CD8-positive, alpha-beta memory T cell (primary cell): ENCODE results near the gene BORCS8. TPM values are rescaled to one million over a fixed set of nuclear protein-coding genes. Genes with fewer than 3 reads are reported as not detected.

Experiments used
- CTCF ChIA-PET: fragments of 350-600 bp; sonication (Branson Sonifier 250); formaldehyde crosslinking; loops from one replicate; lab custom pipeline; 2021; ENCODE audit warnings: antibody characterized with exemption; lab: Charles Lee
- POLR2A ChIA-PET: fragments of 350-600 bp; sonication (Branson Sonifier 250); formaldehyde crosslinking; loops from one replicate; lab custom pipeline; 2021; ENCODE audit warnings: antibody characterized with exemption; lab: Charles Lee
- DNase-seq, 5 donors: peaks; one replicate each; pipeline versions ENCODE4 v3.0.0 to v3.0.0-alpha.2; 2020 to 2022; ENCODE audit warnings: mixed read lengths in 1 of 5
- H3K27ac ChIP-seq: one replicate; pipeline ENCODE4 v1.7.0; 2013; ENCODE audit warnings: low read depth, mild to moderate bottlenecking, low read length, moderate library complexity
- H3K27me3 ChIP-seq: 2 replicates; pipeline ENCODE4 v1.7.0; 2013; ENCODE audit warnings: low read length, mild to moderate bottlenecking; ENCODE audit not compliant: insufficient read depth, poor library complexity, severe bottlenecking
- H3K36me3 ChIP-seq: 2 replicates; pipeline ENCODE4 v1.7.0; 2013; ENCODE audit warnings: mild to moderate bottlenecking, low read length, moderate library complexity; ENCODE audit not compliant: insufficient read depth
- H3K4me1 ChIP-seq: 2 replicates; pipeline ENCODE4 v1.7.0; 2013; ENCODE audit warnings: mild to moderate bottlenecking, low read length, moderate library complexity; ENCODE audit not compliant: insufficient read depth
- H3K4me3 ChIP-seq: 2 replicates; pipeline ENCODE4 v1.7.0; 2013; ENCODE audit warnings: mild to moderate bottlenecking, low read length
- H3K9me3 ChIP-seq: 2 replicates; pipeline ENCODE4 v1.7.0; 2013; ENCODE audit warnings: mild to moderate bottlenecking, low read length
- H3K27ac Mint-ChIP-seq, 8 donors: one replicate each; pipeline ENCODE4 v1.8.0; 2020 to 2021; ENCODE audit warnings: mixed read lengths in 8 of 8, mild to moderate bottlenecking in 6 of 8, inconsistent platforms in 3 of 8, moderate library complexity in 3 of 8
- H3K27me3 Mint-ChIP-seq, 2 donors: one replicate each; pipeline ENCODE4 v1.8.0; 2020 to 2021; ENCODE audit warnings: mixed read lengths in 2 of 2, mild to moderate bottlenecking in 1 of 2, moderate library complexity in 1 of 2
- H3K36me3 Mint-ChIP-seq, 3 donors: one replicate each; pipeline ENCODE4 v1.8.0; 2020 to 2021; ENCODE audit warnings: mixed read lengths in 3 of 3, inconsistent platforms in 1 of 3, mild to moderate bottlenecking in 1 of 3
- H3K4me1 Mint-ChIP-seq, 3 donors: one replicate each; pipeline ENCODE4 v1.8.0; 2020 to 2021; ENCODE audit warnings: mixed read lengths in 3 of 3, inconsistent platforms in 1 of 3, mild to moderate bottlenecking in 1 of 3
- H3K4me3 Mint-ChIP-seq, 7 donors: one replicate each; pipeline ENCODE4 v1.8.0; 2020 to 2021; ENCODE audit warnings: mixed read lengths in 7 of 7, mild to moderate bottlenecking in 6 of 7, moderate library complexity in 4 of 7, inconsistent platforms in 2 of 7
- H3K9me3 Mint-ChIP-seq, 5 donors: one replicate each; pipeline ENCODE4 v1.8.0; 2020 to 2022; ENCODE audit warnings: mixed read lengths in 5 of 5, mild to moderate bottlenecking in 3 of 5, moderate library complexity in 2 of 5, inconsistent platforms in 1 of 5
- polyA plus RNA-seq: library from polyadenylated mRNA; unstranded; fragments of 300-500 nt; fragmentation: Illumina TruSeq; gene quantifications from one replicate; pipeline ENCODE4 v1.2.3, GENCODE V29; 2021
- total RNA-seq, 2 experiments: library from RNA; stranded (reverse); gene quantifications; one replicate each; pipeline ENCODE4 v1.2.3, GENCODE V29; 2021

BORCS8 gene
- total and polyA plus RNA-seq, 3 experiments from 2014 or later: 18.7 to 40.1 (median 37.3) TPM

DNA sequence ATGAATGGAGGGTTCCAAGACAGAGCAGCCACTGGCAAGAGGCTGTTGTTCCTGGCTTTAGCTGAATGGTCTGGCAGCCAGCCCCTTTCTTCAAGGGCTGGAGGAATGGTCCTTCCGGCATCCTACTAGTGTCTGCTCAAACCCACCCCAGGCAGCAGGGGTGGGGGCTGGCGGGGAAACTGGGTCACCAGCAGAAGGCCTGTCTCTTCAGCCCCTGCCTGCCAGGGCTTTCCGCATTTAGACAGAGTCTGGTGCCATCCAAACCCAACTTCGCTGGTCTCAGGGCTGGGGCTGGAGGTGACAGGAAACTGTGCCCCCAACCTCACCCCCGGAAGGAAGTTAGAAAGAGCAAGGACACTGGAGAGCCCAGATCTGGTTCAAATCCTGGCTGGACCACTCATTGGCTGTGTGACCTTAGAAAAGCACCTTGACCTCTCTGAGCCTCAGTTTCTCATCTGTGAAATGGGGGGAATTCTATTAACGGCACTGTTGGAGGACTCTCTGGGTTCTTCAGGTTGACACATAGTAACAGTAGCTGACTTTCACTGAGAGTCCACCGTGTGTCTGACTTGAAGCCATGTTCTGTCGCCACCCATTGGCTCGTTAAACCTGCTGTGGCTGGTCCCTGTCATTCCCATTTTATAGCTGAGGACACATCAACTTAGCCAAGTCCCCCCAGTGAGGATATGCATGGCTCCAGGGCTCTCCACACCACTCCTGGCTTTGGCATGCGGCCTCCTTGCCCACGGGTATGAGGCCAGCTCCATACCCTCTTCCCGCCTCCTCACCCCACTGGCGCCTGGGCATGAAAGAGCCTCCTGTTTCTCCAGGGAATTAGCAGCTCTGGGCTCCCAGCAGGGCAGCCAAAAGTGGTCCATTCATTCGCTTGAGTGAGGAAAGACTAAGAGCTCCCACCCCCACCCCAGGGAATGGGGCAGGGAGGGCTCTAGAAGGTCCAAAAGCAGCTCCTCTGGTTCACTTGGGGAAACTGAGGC, 13.8 kb upstream of the BORCS8 start:
- peaks cover 8 to 15% of the 10 kb centered on the region in 2 donors for H3K27me3 Mint-ChIP-seq
- no peak overlapping the region for H3K27ac ChIP-seq
- H3K36me3 ChIP-seq: peaks cover 5% of the 10 kb centered on the region
- peak overlapping the region in 2 of 7 donors; percentile 49 to 95 for H3K4me3 Mint-ChIP-seq
- H3K4me3 ChIP-seq: no peak overlapping the region
- peak overlapping the region in 1 of 8 donors; percentile 60 for H3K27ac Mint-ChIP-seq
- H3K9me3 ChIP-seq: no peaks in the 10 kb centered on the region
- peaks cover 28 to 35% (median 30%) of the 10 kb centered on the region in 3 donors for H3K4me1 Mint-ChIP-seq
- H3K9me3 Mint-ChIP-seq: no peaks in the 10 kb centered on the region
- ChIA-PET CTCF (interaction anchor here (0.7 to 0.8 kb wide), 2 partner anchors 20 to 31 kb away, joined by 3 read pairs; no protein-coding TSS in a partner anchor), POLR2A (no interaction called here)
- no peaks in the 10 kb centered on the region for H3K27me3 ChIP-seq
- DNase-seq: no peak
- H3K36me3 Mint-ChIP-seq: peaks cover 0 to 12% (median 0%) of the 10 kb centered on the region in 3 donors
- H3K4me1 ChIP-seq: peaks cover 27% of the 10 kb centered on the region

DNA sequence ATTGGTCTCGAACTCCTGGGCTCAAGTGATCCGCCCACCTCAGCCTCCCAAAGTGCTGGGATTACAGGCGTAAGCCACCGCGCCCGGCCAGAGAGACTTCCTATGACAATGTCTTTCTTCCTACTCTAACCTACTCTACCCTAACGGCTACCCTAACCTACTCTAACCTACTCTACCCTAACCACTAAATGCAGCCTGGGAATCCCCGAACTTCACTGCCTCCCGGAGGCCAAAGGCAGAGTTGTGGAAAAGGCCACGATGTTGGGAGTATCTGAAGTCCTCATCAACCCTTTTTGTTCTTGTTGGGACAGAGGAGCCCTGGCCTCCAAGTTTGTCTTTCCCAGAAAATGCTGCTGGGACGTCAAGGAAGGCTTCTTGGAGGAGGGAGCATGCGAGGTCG, 12.2 kb upstream of the BORCS8 start:
- peaks cover 28 to 35% (median 30%) of the 10 kb centered on the region in 3 donors for H3K4me1 Mint-ChIP-seq
- H3K36me3 Mint-ChIP-seq: peaks cover 0 to 18% (median 0%) of the 10 kb centered on the region in 3 donors
- H3K9me3 Mint-ChIP-seq: no peaks in the 10 kb centered on the region
- Histone ChIP-seq H3K4me1 (peaks cover 27% of the 10 kb centered on the region), H3K4me3 (no peak overlapping the region), H3K36me3 (peaks cover 5% of the 10 kb centered on the region), H3K27ac (no peak overlapping the region), H3K27me3 (no peaks in the 10 kb centered on the region), H3K9me3 (no peaks in the 10 kb centered on the region)
- no peak for DNase-seq
- ChIA-PET CTCF (interaction anchor here (1.0 to 1.2 kb wide), 2 partner anchors 11 to 21 kb away, joined by 3 read pairs; no protein-coding TSS in a partner anchor), POLR2A (interaction anchor here (0.7 to 3.9 kb wide), 2 partner anchors 12 to 572 kb away, joined by 4 to 36 read pairs; partner anchors contain the start of genes BORCS8 and RFXANK)
- peaks cover 4 to 7% of the 10 kb centered on the region in 2 donors for H3K27me3 Mint-ChIP-seq
- H3K27ac Mint-ChIP-seq: peak overlapping the region in 5 of 8 donors; percentile 29 to 93 (median 57)
- peak overlapping the region; percentile 56 to 98 (median 94) for H3K4me3 Mint-ChIP-seq

DNA sequence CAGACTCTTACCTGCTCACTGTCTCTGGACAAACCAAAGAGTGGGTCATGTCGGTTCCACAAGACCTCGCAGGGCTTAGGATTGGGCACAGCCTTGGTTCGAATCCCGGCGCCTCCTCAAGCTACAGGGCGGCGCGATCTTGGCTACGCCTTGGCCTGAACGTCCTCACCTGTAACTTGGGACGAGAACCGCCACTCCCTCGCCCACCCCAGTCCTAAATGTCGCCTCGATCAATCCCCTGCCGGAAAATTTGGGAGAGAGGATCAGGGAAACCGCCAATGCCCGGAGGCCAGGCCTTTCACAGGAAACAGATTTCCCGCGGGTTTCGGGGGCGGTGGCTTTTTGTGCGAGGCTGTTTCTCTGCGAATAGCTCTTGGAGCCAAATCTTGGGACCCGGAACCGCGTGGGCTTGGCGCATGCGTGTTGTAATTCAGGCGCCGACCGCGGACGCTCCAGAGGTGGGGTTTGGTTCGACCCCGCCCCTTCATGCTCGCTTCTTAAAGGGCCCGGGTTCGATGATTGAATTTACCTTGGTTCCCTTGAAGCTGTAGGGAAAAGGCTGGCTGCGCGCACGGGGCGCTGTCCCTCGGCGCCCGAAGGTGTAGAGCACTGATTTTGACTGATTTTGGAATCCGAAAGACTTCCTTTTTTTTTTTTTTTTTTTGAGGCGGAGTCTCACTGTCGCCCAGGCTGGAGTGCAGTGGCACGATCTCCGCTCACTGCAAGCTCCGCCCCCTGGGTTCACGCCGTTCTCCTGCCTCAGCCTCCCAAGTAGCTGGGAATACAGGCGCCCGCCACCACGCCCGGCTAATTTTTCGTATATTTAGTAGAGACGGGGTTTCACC, 11.3 kb upstream of the BORCS8 start, which contains the start of gene NR2C2AP:
Gene NR2C2AP, minus strand, starts transcription at position 403 of the 845 bp plus-strand sequence. Its CDS starts 354 bp downstream, at position 49.
- Mint-ChIP-seq H3K4me1 (peaks cover 28 to 35% (median 30%) of the 10 kb centered on the region in 3 donors), H3K4me3 (peak within 1 kb of the TSS; percentile 91 to 98 (median 94)), H3K36me3 (peaks cover 0 to 25% (median 2%) of the 10 kb centered on the region in 3 donors), H3K27me3 (peaks cover 4 to 5% of the 10 kb centered on the region in 2 donors), H3K27ac (peak within 1 kb of the TSS; percentile 88 to 97 (median 92)), H3K9me3 (no peaks in the 10 kb centered on the region)
- ChIA-PET CTCF (interaction anchor here (0.9 to 2.8 kb wide), 5 partner anchors 10 to 163 kb away, joined by 3 to 9 read pairs (median 3); no protein-coding TSS in a partner anchor), POLR2A (interaction anchor here (0.6 to 3.9 kb wide), 8 partner anchors 11 to 784 kb away, joined by 4 to 36 read pairs (median 5); partner anchors contain the start of genes BORCS8, GATAD2A, RFXANK and SLC25A42)
- Histone ChIP-seq H3K36me3 (peaks cover 14% of the 10 kb centered on the region), H3K9me3 (no peaks in the 10 kb centered on the region), H3K27ac (peak within 1 kb of the TSS; percentile 72), H3K4me1 (peaks cover 27% of the 10 kb centered on the region), H3K4me3 (peak within 1 kb of the TSS; percentile 75), H3K27me3 (no peaks in the 10 kb centered on the region)
- DNase-seq: peak; percentile 88 to 92 (median 88)

DNA sequence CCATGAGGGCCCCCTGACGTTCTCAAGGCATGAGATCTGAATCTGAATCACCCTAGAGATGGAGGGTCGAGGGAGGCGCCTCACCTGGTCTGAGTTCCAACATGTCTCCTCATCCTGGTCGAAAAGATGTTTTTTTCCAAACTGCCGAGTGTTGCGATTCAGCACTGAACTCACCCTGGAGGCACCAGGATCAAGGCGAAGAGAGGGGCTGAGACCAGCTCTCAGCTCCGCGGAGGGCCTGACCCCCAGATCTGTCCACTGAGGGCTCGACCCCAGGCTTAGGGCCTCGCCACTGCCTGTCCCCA, 10.7 kb upstream of the BORCS8 start:
- Histone ChIP-seq H3K4me1 (peaks cover 23% of the 10 kb centered on the region), H3K4me3 (peak overlapping the region; percentile 75), H3K36me3 (peaks cover 17% of the 10 kb centered on the region), H3K27ac (peak overlapping the region; percentile 72), H3K9me3 (no peaks in the 10 kb centered on the region), H3K27me3 (no peaks in the 10 kb centered on the region)
- H3K27ac Mint-ChIP-seq: peak overlapping the region; percentile 88 to 97 (median 92)
- peaks cover 0 to 30% (median 2%) of the 10 kb centered on the region in 3 donors for H3K36me3 Mint-ChIP-seq
- POLR2A ChIA-PET: interaction anchor here (0.6 to 3.9 kb wide), 3 partner anchors 10 to 203 kb away, joined by 4 to 36 read pairs (median 4); partner anchors contain the start of genes BORCS8, GATAD2A, RFXANK and SLC25A42
- CTCF ChIA-PET: interaction anchor here (0.9 to 2.8 kb wide), 4 partner anchors 9 to 164 kb away, joined by 3 to 9 read pairs (median 3); no protein-coding TSS in a partner anchor
- H3K4me3 Mint-ChIP-seq: peak overlapping the region; percentile 91 to 98 (median 94)
- no peaks in the 10 kb centered on the region for H3K9me3 Mint-ChIP-seq
- DNase-seq: no peak
- peaks cover 26 to 36% (median 27%) of the 10 kb centered on the region in 3 donors for H3K4me1 Mint-ChIP-seq
- H3K27me3 Mint-ChIP-seq: peaks cover 4 to 5% of the 10 kb centered on the region in 2 donors

DNA sequence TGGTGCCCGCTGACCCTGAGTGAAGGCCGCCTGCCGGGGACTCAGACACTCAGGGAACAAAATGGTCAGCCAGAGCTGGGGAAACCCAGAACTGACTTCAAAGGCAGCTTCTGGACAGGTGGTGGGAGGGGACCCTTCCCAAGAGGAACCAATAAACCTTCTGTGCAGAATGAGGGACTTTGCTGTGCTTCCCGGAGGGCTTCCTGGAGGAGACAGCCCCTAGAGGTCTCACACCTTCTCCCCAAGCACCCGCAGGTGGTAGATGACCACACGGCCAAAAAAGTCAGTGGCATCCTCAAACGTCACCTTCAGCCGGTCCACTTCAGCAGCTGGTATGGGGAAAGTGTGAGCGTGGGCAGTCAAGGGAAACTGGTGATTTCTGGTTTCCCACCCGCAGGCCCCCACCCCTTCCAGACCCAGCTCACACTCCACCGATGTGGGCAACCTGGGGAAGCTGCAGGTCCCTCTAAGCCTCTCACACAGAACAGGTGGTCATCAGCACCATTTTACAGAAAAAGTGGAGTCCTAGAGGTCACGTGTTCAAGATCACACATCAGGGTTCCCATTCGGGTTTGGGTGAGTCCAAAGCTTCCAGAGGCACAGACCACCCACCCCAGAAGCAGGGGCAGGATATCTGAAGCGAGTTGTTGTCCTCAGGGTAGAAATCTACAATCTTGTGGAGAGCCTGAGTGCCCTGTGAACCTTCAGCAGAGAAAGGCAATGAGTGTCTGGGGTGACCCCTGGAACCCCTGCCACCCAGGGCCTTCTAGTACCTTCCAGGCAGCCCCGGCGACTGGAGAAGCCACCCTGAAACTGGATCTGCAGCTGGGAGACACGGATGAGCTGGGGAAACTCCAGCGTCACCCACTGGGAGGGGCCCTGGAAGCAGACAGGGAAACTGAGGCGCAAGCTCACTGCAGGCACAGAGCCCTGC, 10.0 kb upstream of the BORCS8 start:
- Mint-ChIP-seq H3K27me3 (peaks cover 3 to 5% of the 10 kb centered on the region in 2 donors), H3K27ac (peak overlapping the region in 7 of 8 donors; percentile 88 to 94 (median 91)), H3K4me1 (peaks cover 19 to 29% (median 20%) of the 10 kb centered on the region in 3 donors), H3K4me3 (peak overlapping the region; percentile 91 to 98 (median 94)), H3K36me3 (peaks cover 0 to 37% (median 2%) of the 10 kb centered on the region in 3 donors), H3K9me3 (no peaks in the 10 kb centered on the region)
- ChIA-PET CTCF (interaction anchor here (1.4 to 2.8 kb wide), 4 partner anchors 9 to 119 kb away, joined by 3 to 9 read pairs (median 4); partner anchors contain the start of genes BORCS8 and RFXANK), POLR2A (interaction anchor here (3.9 kb wide), 1 partner anchor 9 kb away, joined by 36 read pairs; the partner anchor contains the start of genes BORCS8 and RFXANK)
- Histone ChIP-seq H3K4me1 (peaks cover 16% of the 10 kb centered on the region), H3K27ac (peak overlapping the region; percentile 72), H3K36me3 (peaks cover 21% of the 10 kb centered on the region), H3K9me3 (no peaks in the 10 kb centered on the region), H3K4me3 (peak overlapping the region; percentile 75), H3K27me3 (no peaks in the 10 kb centered on the region)
- no peak for DNase-seq

DNA sequence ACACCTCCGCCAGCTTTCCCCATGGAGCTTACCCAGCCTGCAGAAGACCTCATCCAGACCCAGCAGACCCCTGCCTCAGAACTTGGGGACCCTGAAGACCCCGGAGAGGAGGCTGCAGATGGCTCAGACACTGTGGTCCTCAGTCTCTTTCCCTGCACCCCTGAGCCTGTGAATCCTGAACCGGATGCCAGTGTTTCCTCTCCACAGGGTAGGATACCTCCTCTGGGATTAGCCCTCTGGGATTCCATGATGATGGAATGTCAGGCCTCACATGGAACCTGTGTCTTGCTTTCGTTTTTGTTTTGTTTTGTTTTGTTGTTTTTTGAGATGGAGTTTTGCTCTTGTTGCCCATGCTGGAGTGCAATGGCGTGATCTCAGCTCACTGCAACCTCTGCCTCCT, 2.0 kb upstream of the BORCS8 start:
- Histone ChIP-seq H3K4me3 (no peak overlapping the region), H3K27ac (no peak overlapping the region), H3K36me3 (peaks cover 16% of the 10 kb centered on the region), H3K9me3 (no peaks in the 10 kb centered on the region), H3K4me1 (peaks cover 25% of the 10 kb centered on the region), H3K27me3 (no peaks in the 10 kb centered on the region)
- DNase-seq: no peak
- Mint-ChIP-seq H3K27ac (peak overlapping the region in 5 of 8 donors; percentile 29 to 100 (median 53)), H3K36me3 (peaks cover 0 to 47% (median 2%) of the 10 kb centered on the region in 3 donors), H3K9me3 (no peaks in the 10 kb centered on the region), H3K27me3 (peaks cover 0 to 3% of the 10 kb centered on the region in 2 donors), H3K4me3 (peak overlapping the region; percentile 92 to 99 (median 98)), H3K4me1 (peaks cover 40 to 66% (median 42%) of the 10 kb centered on the region in 3 donors)
- CTCF ChIA-PET: interaction anchor here (1.2 to 4.0 kb wide), 3 partner anchors 8 to 31 kb away, joined by 3 to 17 read pairs (median 9); partner anchors contain the start of gene NR2C2AP
- POLR2A ChIA-PET: interaction anchor here (2.7 kb wide), 1 partner anchor 9 kb away, joined by 36 read pairs; the partner anchor contains the start of gene NR2C2AP
